Loucy (cell line): Measurements from ENCODE around the gene ITSN1.
"Not testable (repeated sequence)": the region's sequence is repeated elsewhere in the genome, so short reads cannot be mapped to it uniquely, and the experiment has no call there.

Experiments used
- H2AFZ ChIP-seq: fragments of 200-600 bp; sonication (generic); 2 replicates; pipeline ENCODE4 v1.6.0; 2016; ENCODE audit warnings: antibody characterized with exemption, mild to moderate bottlenecking, low read length, moderate library complexity
- H3F3A ChIP-seq: fragments of 200-600 bp; 2 replicates; pipeline ENCODE4 v1.6.0; 2016; ENCODE audit warnings: antibody characterized with exemption, low read depth, mild to moderate bottlenecking
- H3K27me3 ChIP-seq: fragments of 200-600 bp; sonication (generic); 2 replicates; pipeline ENCODE4 v1.6.1; 2014; ENCODE audit warnings: low read length, mild to moderate bottlenecking; ENCODE audit not compliant: insufficient read depth, poor library complexity, severe bottlenecking
- H3K36me3 ChIP-seq: fragments of 200-600 bp; sonication (generic); 2 replicates; pipeline ENCODE4 v1.6.1; 2016; ENCODE audit warnings: low read length; ENCODE audit not compliant: insufficient read depth
- H3K4me1 ChIP-seq: fragments of 200-600 bp; sonication (generic); 2 replicates; pipeline ENCODE4 v1.5.1; 2014; ENCODE audit warnings: low read length, mild to moderate bottlenecking; ENCODE audit not compliant: insufficient read depth, poor library complexity, severe bottlenecking
- H3K4me2 ChIP-seq: fragments of 200-600 bp; sonication (generic); 2 replicates; pipeline ENCODE4 v1.6.0; 2014; ENCODE audit warnings: antibody characterized with exemption, low read length, low read depth, mild to moderate bottlenecking; ENCODE audit not compliant: poor library complexity, severe bottlenecking
- H3K4me3 ChIP-seq: fragments of 200-600 bp; sonication (generic); 2 replicates; pipeline ENCODE4 v1.5.1; 2014; ENCODE audit warnings: low read length, mild to moderate bottlenecking, mixed read lengths; ENCODE audit not compliant: poor library complexity, severe bottlenecking
- H3K79me2 ChIP-seq: fragments of 200-600 bp; sonication (generic); 2 replicates; pipeline ENCODE4 v1.6.1; 2014; ENCODE audit warnings: low read length; ENCODE audit not compliant: insufficient read depth
- H3K9ac ChIP-seq: fragments of 200-600 bp; sonication (generic); 2 replicates; pipeline ENCODE4 v1.6.0; 2014; ENCODE audit warnings: mild to moderate bottlenecking, low read depth, low read length, moderate library complexity; ENCODE audit not compliant: poor library complexity, severe bottlenecking
- H3K9me2 ChIP-seq: fragments of 200-600 bp; sonication (generic); replicated peaks from 2 replicates; pipeline ENCODE4 v1.6.1; 2016; ENCODE audit warnings: low read depth, low read length, mixed read lengths
- H3K9me3 ChIP-seq: fragments of 200-600 bp; sonication (generic); 2 replicates; pipeline ENCODE4 v1.6.1; 2014; ENCODE audit warnings: mild to moderate bottlenecking, antibody characterized with exemption, low read length, low read depth; ENCODE audit not compliant: insufficient read depth
- H4K20me1 ChIP-seq: fragments of 200-600 bp; sonication (generic); 2 replicates; pipeline ENCODE4 v1.6.0; 2014; ENCODE audit warnings: antibody characterized with exemption, low read length, mild to moderate bottlenecking; ENCODE audit not compliant: insufficient read depth, poor library complexity, severe bottlenecking
- CTCF ChIP-seq: fragments of 200-600 bp; sonication (generic); conservative IDR thresholded peaks from 2 replicates; pipeline ENCODE4 v1.5.1; 2014; ENCODE audit warnings: mild to moderate bottlenecking, antibody characterized with exemption, low read length
- EZH2phosphoT487 ChIP-seq: fragments of 200-600 bp; IDR thresholded peaks from 2 replicates; pipeline ENCODE4 v1.6.1; 2018; ENCODE audit warnings: antibody characterized with exemption, mild to moderate bottlenecking, moderate library complexity, borderline replicate concordance

The ITSN1 gene

GRCh38 chr21:33622253-33622652 lies 20.0 kb upstream of the ITSN1 start:
- Histone ChIP-seq H3K9me3 (no peaks in the 10 kb centered on the region), H3K4me3 (no peak overlapping the region), H4K20me1 (no peaks in the 10 kb centered on the region), H3K4me2 (no peak overlapping the region), H3K79me2 (no peaks in the 10 kb centered on the region), H3F3A (no peaks in the 10 kb centered on the region), H3K27me3 (no peaks in the 10 kb centered on the region), H3K9me2 (no peaks in the 10 kb centered on the region), H3K4me1 (no peaks in the 10 kb centered on the region), H2AFZ (no peak overlapping the region), H3K36me3 (peaks cover 43% of the 10 kb centered on the region; the same call in 1 of the 2 replicates), H3K9ac (no peak overlapping the region)
- TF ChIP-seq CTCF (no peak), EZH2phosphoT487 (no peak)

GRCh38 chr21:33626151-33626550 lies 16.1 kb upstream of the ITSN1 start:
- not testable (repeated sequence) for H4K20me1 ChIP-seq, H2AFZ ChIP-seq, H3K9ac ChIP-seq, H3K9me2 ChIP-seq, H3K79me2 ChIP-seq, H3K9me3 ChIP-seq, H3K4me3 ChIP-seq, H3K4me2 ChIP-seq, H3K4me1 ChIP-seq, H3F3A ChIP-seq, H3K27me3 ChIP-seq
- peaks cover 38% of the 10 kb centered on the region; the same call in 1 of the 2 replicates for H3K36me3 ChIP-seq

- no peak overlapping the region for H2AFZ ChIP-seq
- no peaks in the 10 kb centered on the region for H3K9me3 ChIP-seq
- H3K79me2 ChIP-seq = peaks cover 26% of the 10 kb centered on the region
- H3K27me3 ChIP-seq = no peaks in the 10 kb centered on the region
- peaks cover under 1% of the 10 kb centered on the region for H4K20me1 ChIP-seq
- no peak for TF ChIP-seq EZH2phosphoT487
- no peak for TF ChIP-seq CTCF
- no peaks in the 10 kb centered on the region for H3F3A ChIP-seq
- H3K4me3 ChIP-seq = no peak overlapping the region
- peaks cover 12% of the 10 kb centered on the region for H3K4me1 ChIP-seq
- no peak overlapping the region for H3K4me2 ChIP-seq
- no peaks in the 10 kb centered on the region for H3K9me2 ChIP-seq
- H3K36me3 ChIP-seq = peaks cover 16% of the 10 kb centered on the region; the same call in 1 of the 2 replicates
- no peak overlapping the region for H3K9ac ChIP-seq
Measured at GRCh38 chr21:33634254-33634653, 8.0 kb upstream of the ITSN1 start.

- H3F3A ChIP-seq = no peaks in the 10 kb centered on the region
- no peaks in the 10 kb centered on the region for H3K27me3 ChIP-seq
- peaks cover 14% of the 10 kb centered on the region for H4K20me1 ChIP-seq
- H3K4me2 ChIP-seq = peak overlapping the region; percentile 69
- no peaks in the 10 kb centered on the region for H3K36me3 ChIP-seq
- H3K9ac ChIP-seq = peak overlapping the region; percentile 76
- H3K9me2 ChIP-seq = no peaks in the 10 kb centered on the region
- no peaks in the 10 kb centered on the region for H3K9me3 ChIP-seq
- peak overlapping the region; percentile 71 for H2AFZ ChIP-seq
- H3K4me3 ChIP-seq = peak overlapping the region; percentile 75
- peaks cover 36% of the 10 kb centered on the region for H3K4me1 ChIP-seq
- TF ChIP-seq CTCF (no peak), EZH2phosphoT487 (no peak)
- peaks cover 67% of the 10 kb centered on the region for H3K79me2 ChIP-seq
Measured at GRCh38 chr21:33640697-33641351, 1.5 kb upstream of the ITSN1 start.
